HepG2 (cell line): Measurements from ENCODE around the gene SHISA5. TPM values are rescaled to one million over a fixed set of nuclear protein-coding genes. Genes with fewer than 3 reads are reported as not detected.
A peak's percentile ranks its signal among the peaks of the same experiment; 100 is the strongest.

Source experiments
- CEBPB ChIP-seq: IDR thresholded peaks from 2 replicates; pipeline ENCODE4 v1.6.1; 2011; ENCODE audit warnings: low read depth, low read length, improper control_type of control experiment, borderline replicate concordance
- CREB1 ChIP-seq, 2 experiments: fragments of 450-650 bp in 1 of 2; IDR thresholded peaks; 2 replicates each; pipeline ENCODE4 v1.6.1; 2016 to 2017; ENCODE audit warnings: control low read depth in 1 of 2, mild to moderate bottlenecking in 1 of 2, missing compliant biosample characterization in 1 of 2, missing genetic modification characterization in 1 of 2
- ELF3 ChIP-seq: IDR thresholded peaks from 2 replicates; pipeline ENCODE4 v1.6.1; 2016; ENCODE audit warnings: missing genetic modification reagents, missing compliant biosample characterization
- FOSL2 ChIP-seq: sonication (generic); formaldehyde crosslinking; IDR thresholded peaks from 2 replicates; pipeline ENCODE4 v1.4.0; 2020; ENCODE audit warnings: missing genetic modification reagents
- KDM6A ChIP-seq: IDR thresholded peaks from 2 replicates; pipeline ENCODE4 v1.6.1; 2016; ENCODE audit warnings: low read depth
- MXI1 ChIP-seq: IDR thresholded peaks from 3 replicates; pipeline ENCODE4 v1.6.1; 2012; ENCODE audit warnings: low read depth, low read length, inconsistent platforms, borderline replicate concordance
- NFE2L1 ChIP-seq: sonication (generic); formaldehyde crosslinking; IDR thresholded peaks from 2 replicates; pipeline ENCODE4 v1.4.0; 2020; ENCODE audit warnings: missing genetic modification reagents, mild to moderate bottlenecking, borderline replicate concordance
- PHF8 ChIP-seq: sonication (generic); formaldehyde crosslinking; IDR thresholded peaks from 2 replicates; pipeline ENCODE4 v1.5.0; 2020; ENCODE audit warnings: missing genetic modification reagents
- PITX1 ChIP-seq: sonication (generic); formaldehyde crosslinking; IDR thresholded peaks from 2 replicates; pipeline ENCODE4 v1.5.1; 2020; ENCODE audit warnings: mild to moderate bottlenecking, missing genetic modification reagents
- RAD21 ChIP-seq: fragments of 450-650 bp; formaldehyde crosslinking; IDR thresholded peaks from 2 replicates; pipeline ENCODE4 v1.5.0; 2020; ENCODE audit warnings: mild to moderate bottlenecking
- RBFOX2 ChIP-seq: fragments of 200-400 bp; formaldehyde crosslinking; IDR thresholded peaks from 2 replicates; pipeline ENCODE4 v1.6.1; 2017; ENCODE audit warnings: low read depth, mild to moderate bottlenecking, low read length
- SP4 ChIP-seq: sonication (generic); formaldehyde crosslinking; IDR thresholded peaks from 2 replicates; pipeline ENCODE4 v1.8.1; 2023; ENCODE audit warnings: mild to moderate bottlenecking, missing genetic modification reagents
- STAG1 ChIP-seq: sonication (generic); formaldehyde crosslinking; IDR thresholded peaks from 2 replicates; pipeline ENCODE4 v1.4.0; 2020; ENCODE audit warnings: missing genetic modification reagents
- XRCC5 ChIP-seq: fragments of 200-400 bp; formaldehyde crosslinking; optimal IDR thresholded peaks from 2 replicates; pipeline ENCODE3; 2017; ENCODE audit warnings: mild to moderate bottlenecking, low read length
- ZNF362 ChIP-seq: sonication (generic); formaldehyde crosslinking; IDR thresholded peaks from 2 replicates; pipeline ENCODE4 v1.4.0; 2020; ENCODE audit warnings: missing genetic modification reagents, mild to moderate bottlenecking, borderline replicate concordance
- ZNF546 ChIP-seq: sonication (generic); formaldehyde crosslinking; conservative IDR thresholded peaks from 2 replicates; pipeline ENCODE4 v1.8.1; 2023; ENCODE audit warnings: mild to moderate bottlenecking, missing genetic modification reagents
- ZNF687 ChIP-seq: sonication (generic); formaldehyde crosslinking; IDR thresholded peaks from 2 replicates; pipeline ENCODE4 v1.5.1; 2020; ENCODE audit warnings: mild to moderate bottlenecking, missing genetic modification reagents, moderate library complexity
- ZNF709 ChIP-seq: sonication (generic); formaldehyde crosslinking; IDR thresholded peaks from 2 replicates; pipeline ENCODE4 v1.5.0; 2020; ENCODE audit warnings: mild to moderate bottlenecking, missing genetic modification reagents
- ZNF747 ChIP-seq: sonication (generic); formaldehyde crosslinking; IDR thresholded peaks from 2 replicates; pipeline ENCODE4 v1.8.1; 2023; ENCODE audit warnings: missing genetic modification reagents, mild to moderate bottlenecking, borderline replicate concordance
- polyA plus RNA-seq, 8 experiments: library from polyadenylated mRNA; depleted of rRNA in 3 of 8; stranded (reverse) in 7 of 8; unstranded in 1 of 8; fragments of >200 nt; fragmentation: Illumina TruSeq in 4 of 8; extraction: Trizol in 4 of 8; gene quantifications; 2 replicates each; pipeline versions ENCODE4 v1.2.1 to v1.2.3, GENCODE V29; 2011 to 2016; ENCODE audit warnings: low read depth in 4 of 8, missing spikeins in 1 of 8, mixed read lengths in 1 of 8; ENCODE audit not compliant: insufficient read depth in 1 of 8
- total RNA-seq, 5 experiments: library from RNA; depleted of rRNA; stranded (reverse); fragments of >200 nt; fragmentation: Illumina TruSeq; extraction: Trizol; gene quantifications; 2 replicates each; pipeline ENCODE4 v1.2.3, GENCODE V29; 2016; ENCODE audit warnings: low read depth in 1 of 5
- TF ChIP-seq, protein P1 (sequence below): sonication (generic); formaldehyde crosslinking; IDR thresholded peaks from 2 replicates; pipeline ENCODE4 v1.8.0; 2022; ENCODE audit warnings: mild to moderate bottlenecking, missing genetic modification reagents

SHISA5 gene
- total and polyA plus RNA-seq, 2 of the 13 experiments (the other 11 are each of a cell fraction or from before 2014, with no cell fraction given) = 75.8 to 91.4 TPM

GRCh38 chr3:48472923-48473616 is 30.9 kb downstream of the SHISA5 start (continued):
- TF ChIP-seq ZNF747 (peak; percentile 90), RAD21 (CRISPR knock-in tag) (peak; percentile 75), PHF8 (CRISPR knock-in tag) (peak; percentile 78), NFE2L1 (no peak), ZNF709 (CRISPR knock-in tag) (peak; percentile 63; the same call in 1 of the 2 replicates), ZNF546 (CRISPR knock-in tag) (no peak; the same call in 1 of the 2 replicates), ZNF687 (CRISPR knock-in tag) (peak; percentile 96), ELF3 (CRISPR knock-in tag) (peak; percentile 10; the same call in 1 of the 2 replicates), ZNF362 (CRISPR knock-in tag) (peak; percentile 20; the same call in 1 of the 2 replicates), PITX1 (CRISPR knock-in tag) (peak; percentile 40; the same call in 1 of the 2 replicates), KDM6A (peak; percentile 94), STAG1 (CRISPR knock-in tag) (peak; percentile 22; the same call in 1 of the 2 replicates), CEBPB (no peak), MXI1 (peak; percentile 78; the same call in 2 of the 3 replicates), FOSL2 (CRISPR knock-in tag) (peak; percentile 42; the same call in 1 of the 2 replicates), RBFOX2 (peak; percentile 70), CREB1 (IDR thresholded peaks at IDR 0.05) (peak; percentile 89), CREB1 (CRISPR knock-in tag; IDR thresholded peaks at IDR 0.05) (peak; percentile 90), SP4 (CRISPR knock-in tag) (peak; percentile 51; the same call in 1 of the 2 replicates), XRCC5 (peak; percentile 77)
- TF ChIP-seq, protein P1, sequence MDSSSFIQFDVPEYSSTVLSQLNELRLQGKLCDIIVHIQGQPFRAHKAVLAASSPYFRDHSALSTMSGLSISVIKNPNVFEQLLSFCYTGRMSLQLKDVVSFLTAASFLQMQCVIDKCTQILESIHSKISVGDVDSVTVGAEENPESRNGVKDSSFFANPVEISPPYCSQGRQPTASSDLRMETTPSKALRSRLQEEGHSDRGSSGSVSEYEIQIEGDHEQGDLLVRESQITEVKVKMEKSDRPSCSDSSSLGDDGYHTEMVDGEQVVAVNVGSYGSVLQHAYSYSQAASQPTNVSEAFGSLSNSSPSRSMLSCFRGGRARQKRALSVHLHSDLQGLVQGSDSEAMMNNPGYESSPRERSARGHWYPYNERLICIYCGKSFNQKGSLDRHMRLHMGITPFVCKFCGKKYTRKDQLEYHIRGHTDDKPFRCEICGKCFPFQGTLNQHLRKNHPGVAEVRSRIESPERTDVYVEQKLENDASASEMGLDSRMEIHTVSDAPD (CRISPR knock-in tag) = 0 out of 2 replicates have a peak, but pooled peaks have one; percentile 18
